Mesothelial cell of epicardium (in vitro differentiated cells): ENCODE measurements around the gene SLC7A14. TPM values are rescaled to one million over a fixed set of nuclear protein-coding genes. Genes with fewer than 3 reads are reported as not detected.

Source experiments
- DNase-seq, 2 experiments: peaks; one replicate each; pipeline ENCODE4 v3.0.0; 2021; ENCODE audit warnings: low spot score in 2 of 2; ENCODE audit not compliant: unreplicated experiment in 2 of 2
- H3K27ac Mint-ChIP-seq: 2 replicates; pipeline ENCODE4 v1.8.0; 2021; ENCODE audit warnings: mixed read lengths
- H3K27me3 Mint-ChIP-seq: 2 replicates; pipeline ENCODE4 v1.8.0; 2021; ENCODE audit warnings: low read depth, mixed read lengths
- H3K36me3 Mint-ChIP-seq: 2 replicates; pipeline ENCODE4 v1.8.0; 2021; ENCODE audit warnings: mixed read lengths
- H3K4me1 Mint-ChIP-seq: 2 replicates; pipeline ENCODE4 v1.8.0; 2021; ENCODE audit warnings: mixed read lengths
- H3K4me3 Mint-ChIP-seq: 2 replicates; pipeline ENCODE4 v1.8.0; 2021; ENCODE audit warnings: mild to moderate bottlenecking, moderate library complexity, mixed read lengths
- H3K9me3 Mint-ChIP-seq: 2 replicates; pipeline ENCODE4 v1.8.0; 2021; ENCODE audit warnings: mixed read lengths
- total RNA-seq: library from RNA; stranded (reverse); gene quantifications from 3 replicates; pipeline ENCODE4 v1.2.1, GENCODE V29; 2021
- TF ChIP-seq, protein P1 (sequence below): fragments of 200-600 bp; sonication (generic); IDR thresholded peaks from one replicate; pipeline ENCODE4 v1.5.0; 2021; ENCODE audit warnings: antibody characterized with exemption; ENCODE audit not compliant: unreplicated experiment

SLC7A14 gene
- total RNA-seq, 1 donor from 2014 or later, result 6.6 TPM

DNA sequence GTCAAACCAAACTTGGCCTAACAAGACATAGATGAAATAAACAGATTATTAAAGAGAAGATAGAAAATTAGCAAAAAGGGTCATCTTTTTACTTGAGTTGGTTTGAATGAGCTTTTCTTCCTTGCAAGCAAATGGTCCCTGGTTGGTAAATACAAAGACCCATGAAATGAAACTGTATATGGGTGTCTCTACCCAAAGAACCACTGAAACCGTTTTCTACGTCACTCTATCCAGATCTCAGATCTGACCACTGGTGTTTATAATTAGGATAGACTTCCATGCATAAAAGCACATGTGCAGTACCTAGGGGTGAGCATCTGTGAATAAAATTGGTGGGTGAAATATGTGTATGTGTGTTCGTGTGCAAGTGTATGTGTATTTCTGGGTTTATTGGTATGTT is 94.0 kb downstream of the SLC7A14 start:
- DNase-seq, result no peak
- Mint-ChIP-seq H3K4me3 (no peak overlapping the region), H3K36me3 (no peaks in the 10 kb centered on the region), H3K27me3 (no peaks in the 10 kb centered on the region), H3K9me3 (no peaks in the 10 kb centered on the region), H3K4me1 (peaks cover 45% of the 10 kb centered on the region), H3K27ac (no peak overlapping the region)
- TF ChIP-seq, protein P1, sequence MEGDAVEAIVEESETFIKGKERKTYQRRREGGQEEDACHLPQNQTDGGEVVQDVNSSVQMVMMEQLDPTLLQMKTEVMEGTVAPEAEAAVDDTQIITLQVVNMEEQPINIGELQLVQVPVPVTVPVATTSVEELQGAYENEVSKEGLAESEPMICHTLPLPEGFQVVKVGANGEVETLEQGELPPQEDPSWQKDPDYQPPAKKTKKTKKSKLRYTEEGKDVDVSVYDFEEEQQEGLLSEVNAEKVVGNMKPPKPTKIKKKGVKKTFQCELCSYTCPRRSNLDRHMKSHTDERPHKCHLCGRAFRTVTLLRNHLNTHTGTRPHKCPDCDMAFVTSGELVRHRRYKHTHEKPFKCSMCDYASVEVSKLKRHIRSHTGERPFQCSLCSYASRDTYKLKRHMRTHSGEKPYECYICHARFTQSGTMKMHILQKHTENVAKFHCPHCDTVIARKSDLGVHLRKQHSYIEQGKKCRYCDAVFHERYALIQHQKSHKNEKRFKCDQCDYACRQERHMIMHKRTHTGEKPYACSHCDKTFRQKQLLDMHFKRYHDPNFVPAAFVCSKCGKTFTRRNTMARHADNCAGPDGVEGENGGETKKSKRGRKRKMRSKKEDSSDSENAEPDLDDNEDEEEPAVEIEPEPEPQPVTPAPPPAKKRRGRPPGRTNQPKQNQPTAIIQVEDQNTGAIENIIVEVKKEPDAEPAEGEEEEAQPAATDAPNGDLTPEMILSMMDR, result no peak

DNA sequence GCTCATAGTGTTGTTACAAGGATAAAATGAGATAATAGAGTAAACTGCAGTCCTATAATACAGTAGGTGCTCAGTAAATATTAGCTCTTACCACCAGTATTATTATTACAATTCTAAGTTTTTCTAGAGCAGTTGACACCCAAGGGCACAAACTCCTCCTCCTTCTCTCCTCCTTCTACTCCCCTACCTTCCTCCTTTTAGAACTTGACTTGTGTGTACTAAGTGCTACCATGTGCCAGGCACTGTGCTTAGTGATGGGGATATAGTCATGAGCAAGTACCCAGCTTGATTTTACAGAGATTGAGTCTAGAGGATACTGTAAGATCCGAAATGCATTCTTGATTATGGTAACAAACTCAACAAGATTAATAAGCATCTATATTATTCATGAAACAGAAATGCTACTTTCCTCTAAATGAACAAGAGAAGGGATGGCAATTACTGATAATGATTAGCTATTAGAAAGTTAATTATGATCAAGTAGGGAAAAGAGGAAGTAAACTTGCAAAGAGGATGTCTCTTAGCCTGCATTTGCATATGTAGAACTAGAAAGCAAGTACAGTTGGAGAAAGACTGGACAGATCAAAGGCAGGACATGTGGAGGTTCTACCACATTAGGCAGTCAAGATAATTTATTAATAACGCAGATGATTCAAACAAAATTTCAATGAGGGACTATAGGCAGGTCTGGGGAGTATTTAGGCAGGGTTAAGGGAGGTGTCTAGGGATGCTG is 94.9 kb downstream of the SLC7A14 start:
- H3K9me3 Mint-ChIP-seq, result no peaks in the 10 kb centered on the region
- H3K27me3 Mint-ChIP-seq, result no peaks in the 10 kb centered on the region
- no peak for DNase-seq
- TF ChIP-seq, protein P1, result no peak
- H3K4me3 Mint-ChIP-seq, result no peak overlapping the region
- H3K27ac Mint-ChIP-seq, result no peak overlapping the region
- peaks cover 44% of the 10 kb centered on the region for H3K4me1 Mint-ChIP-seq
- no peaks in the 10 kb centered on the region for H3K36me3 Mint-ChIP-seq

DNA sequence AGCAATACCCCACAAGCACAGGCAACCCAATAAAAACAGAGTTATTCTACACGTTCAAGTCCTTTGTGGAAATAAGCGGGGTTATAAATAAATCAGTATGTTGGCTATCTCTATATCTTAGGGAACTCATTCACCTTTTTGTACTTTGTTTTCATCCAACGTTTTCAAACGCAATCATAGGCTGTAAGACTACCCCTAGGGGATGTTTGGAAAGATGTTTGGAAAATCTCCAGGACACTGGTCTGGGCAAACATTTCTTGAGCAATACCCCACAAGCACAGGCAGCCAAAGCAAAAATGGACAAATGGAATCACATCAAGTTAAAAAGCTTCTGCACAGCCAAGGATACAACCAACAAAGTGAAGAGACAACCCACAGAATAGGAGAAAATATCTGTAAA is 97.1 kb downstream of the SLC7A14 start:
- no peaks in the 10 kb centered on the region for H3K27me3 Mint-ChIP-seq
- TF ChIP-seq, protein P1, result no peak
- DNase-seq, result no peak
- H3K36me3 Mint-ChIP-seq, result no peaks in the 10 kb centered on the region
- no peaks in the 10 kb centered on the region for H3K9me3 Mint-ChIP-seq
- peaks cover 46% of the 10 kb centered on the region for H3K4me1 Mint-ChIP-seq
- no peak overlapping the region for H3K4me3 Mint-ChIP-seq
- H3K27ac Mint-ChIP-seq, result no peak overlapping the region

DNA sequence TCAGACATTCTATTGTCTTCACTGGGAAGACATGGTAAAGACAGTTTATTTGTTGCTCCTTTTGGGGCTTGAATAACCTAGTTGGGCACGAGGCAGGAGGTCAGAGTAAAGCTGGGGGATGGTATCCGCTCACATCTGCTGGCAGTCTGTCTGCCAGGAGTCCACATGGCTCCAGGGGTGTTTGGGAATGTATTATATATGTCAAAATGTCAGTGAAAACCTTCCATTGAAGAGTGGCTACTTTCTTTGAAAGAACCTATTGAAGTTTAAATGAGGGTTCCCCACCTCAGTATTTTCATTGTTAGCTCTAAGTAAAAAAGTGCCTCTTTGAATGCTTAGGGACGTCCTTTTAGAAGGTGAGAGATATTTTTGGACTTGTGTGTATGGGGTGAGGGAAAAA is 98.8 kb downstream of the SLC7A14 start:
- no peaks in the 10 kb centered on the region for H3K36me3 Mint-ChIP-seq
- H3K4me1 Mint-ChIP-seq, result peaks cover 38% of the 10 kb centered on the region
- no peak for DNase-seq
- TF ChIP-seq, protein P1, result no peak
- H3K9me3 Mint-ChIP-seq, result no peaks in the 10 kb centered on the region
- H3K4me3 Mint-ChIP-seq, result no peak overlapping the region
- no peaks in the 10 kb centered on the region for H3K27me3 Mint-ChIP-seq
- H3K27ac Mint-ChIP-seq, result no peak overlapping the region

DNA sequence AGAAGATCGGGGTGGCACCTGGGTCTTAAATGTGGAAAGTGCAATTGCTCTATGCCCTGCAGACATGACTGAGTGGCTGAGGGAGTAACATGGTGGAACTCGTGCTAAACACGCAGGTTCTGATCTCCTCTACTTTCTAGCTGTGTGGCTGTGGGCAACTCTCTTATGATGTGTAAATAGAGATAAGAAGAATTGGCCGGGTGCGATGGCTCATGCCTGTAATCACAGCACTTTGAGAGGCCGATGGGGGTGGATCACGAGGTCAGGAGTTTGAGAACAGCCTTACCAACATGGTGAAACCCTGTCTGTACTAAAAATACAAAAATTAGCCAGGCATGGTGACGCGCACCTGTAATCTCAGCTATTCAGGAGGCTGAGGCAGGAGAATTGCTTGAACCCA is 99.5 kb downstream of the SLC7A14 start:
- TF ChIP-seq, protein P1, result no peak
- DNase-seq, result no peak
- Mint-ChIP-seq H3K27ac (no peak overlapping the region), H3K9me3 (no peaks in the 10 kb centered on the region), H3K36me3 (no peaks in the 10 kb centered on the region), H3K27me3 (no peaks in the 10 kb centered on the region), H3K4me1 (peaks cover 38% of the 10 kb centered on the region), H3K4me3 (no peak overlapping the region)

DNA sequence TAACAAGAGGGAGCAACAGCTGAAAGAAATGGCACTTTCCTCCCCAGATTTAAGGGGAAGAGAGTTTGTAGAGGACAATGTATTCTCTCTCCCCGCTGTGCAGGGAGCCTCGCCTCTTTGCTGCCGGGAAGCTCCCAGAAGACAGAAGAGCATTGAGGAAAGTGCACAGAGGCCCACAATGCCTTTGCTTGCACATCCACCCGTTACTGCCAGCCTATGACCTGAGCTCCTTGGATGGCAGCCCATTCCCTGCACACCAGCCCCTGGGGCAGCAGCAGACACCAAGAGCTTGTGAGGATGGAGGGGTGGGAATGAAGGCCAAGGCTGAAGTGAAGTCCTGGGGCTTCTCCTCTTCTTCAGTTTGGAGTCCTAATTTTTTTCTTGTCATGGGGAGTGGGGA is 100.2 kb downstream of the SLC7A14 start:
- no peaks in the 10 kb centered on the region for H3K9me3 Mint-ChIP-seq
- H3K4me1 Mint-ChIP-seq, result peaks cover 38% of the 10 kb centered on the region
- TF ChIP-seq, protein P1, result no peak
- H3K27me3 Mint-ChIP-seq, result no peaks in the 10 kb centered on the region
- no peak for DNase-seq
- H3K4me3 Mint-ChIP-seq, result no peak overlapping the region
- no peaks in the 10 kb centered on the region for H3K36me3 Mint-ChIP-seq
- H3K27ac Mint-ChIP-seq, result no peak overlapping the region
